ENCODE measurements around the gene ARRB1.

GRCh38 chr11:75302371-75302770 lies 49.1 kb downstream of the ARRB1 start:
- no peak for TF ChIP-seq TAF1 (IDR thresholded peaks at IDR 0.05; ENCODE audit: borderline replicate concordance, insufficient read depth, low read length)
- no peak for TF ChIP-seq REST (IDR thresholded peaks at IDR 0.05; ENCODE audit: insufficient read depth in 1 of 2, low read depth in 2 of 2, low read length in 2 of 2)
- no peak for TF ChIP-seq SIN3A (IDR thresholded peaks at IDR 0.05; ENCODE audit: borderline replicate concordance, insufficient read depth, low read length)
- no peak for TF ChIP-seq POLR2AphosphoS5 (IDR thresholded peaks at IDR 0.05; ENCODE audit: low read depth, low read length)
